GM03348 (cell line): ENCODE results near the gene TEX38.
"Not testable (repeated sequence)": the region's sequence is repeated elsewhere in the genome, so short reads cannot be mapped to it uniquely, and the experiment has no call there.

Experiments
- DNase-seq: peaks from one replicate; pipeline ENCODE4 v3.0.0; 2012; ENCODE audit warnings: low spot score

The TEX38 gene

DNA sequence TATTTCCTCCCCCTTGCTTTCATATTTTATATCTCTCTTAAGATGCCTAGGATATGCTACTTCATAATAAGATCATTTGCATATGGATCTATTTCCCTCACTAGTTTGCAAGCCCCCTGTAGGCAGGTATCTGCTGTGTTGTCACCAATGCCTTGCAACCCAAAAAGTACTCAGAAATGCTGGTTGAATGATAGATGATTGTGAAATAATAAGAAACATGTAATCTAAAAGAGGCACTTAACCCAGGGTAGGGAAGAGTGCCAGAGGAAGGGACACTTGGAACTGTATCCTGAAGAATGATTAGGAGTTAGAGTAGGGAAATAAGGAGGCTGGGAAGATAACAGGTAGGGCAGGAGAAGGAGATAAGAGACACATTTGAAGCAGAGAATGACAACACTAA is 15.8 kb upstream of the TEX38 start:
- no peak for DNase-seq

GRCh38 chr1:46656643-46657042 is 15.0 kb upstream of the TEX38 start:
- DNase-seq = no peak

DNA sequence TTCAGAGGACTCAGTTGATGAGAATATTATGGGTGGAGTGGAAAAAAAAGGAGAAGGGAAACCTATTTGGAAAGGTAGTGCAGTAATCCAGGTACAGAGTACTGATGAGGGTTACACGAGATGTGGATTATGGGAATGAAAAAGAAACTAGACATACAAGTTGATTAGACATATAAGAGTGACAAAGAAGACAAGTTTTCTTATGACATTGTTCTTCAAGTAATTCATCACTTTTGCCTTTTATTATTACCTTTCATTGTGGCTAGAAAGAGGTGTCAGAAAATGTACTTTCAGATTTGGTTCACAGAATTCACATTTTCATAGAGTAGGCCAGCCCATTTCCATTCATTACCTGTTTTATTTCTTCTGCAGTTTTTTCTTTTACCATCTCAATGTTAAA is 13.9 kb upstream of the TEX38 start:
- no peak for DNase-seq

- DNase-seq = no peak
Measured at GRCh38 chr1:46659307-46659870, 12.3 kb upstream of the TEX38 start.

DNA sequence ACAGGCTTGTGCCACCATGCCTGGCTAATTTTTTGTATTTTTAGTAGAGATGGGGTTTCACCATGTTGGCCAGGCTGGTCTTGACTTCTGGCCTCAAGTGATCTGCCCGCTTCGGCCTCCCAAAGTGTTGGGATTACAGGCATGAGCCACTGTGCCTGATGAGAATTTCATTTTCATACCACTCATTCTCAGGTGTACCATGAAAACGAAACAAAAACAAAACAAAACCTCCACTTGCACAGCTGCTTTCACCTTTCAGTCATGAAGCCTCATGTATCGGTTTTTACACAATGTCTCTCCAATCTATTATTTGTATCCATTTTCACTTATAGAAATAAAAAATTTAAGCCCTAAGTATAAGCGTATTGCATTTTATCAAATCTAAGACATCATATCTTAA is 11.5 kb upstream of the TEX38 start:
- DNase-seq = not testable (repeated sequence)

- not testable (repeated sequence) for DNase-seq
Measured at GRCh38 chr1:46662919-46663318, 8.7 kb upstream of the TEX38 start.

GRCh38 chr1:46665983-46666382 is 5.7 kb upstream of the TEX38 start:
- no peak for DNase-seq

DNA sequence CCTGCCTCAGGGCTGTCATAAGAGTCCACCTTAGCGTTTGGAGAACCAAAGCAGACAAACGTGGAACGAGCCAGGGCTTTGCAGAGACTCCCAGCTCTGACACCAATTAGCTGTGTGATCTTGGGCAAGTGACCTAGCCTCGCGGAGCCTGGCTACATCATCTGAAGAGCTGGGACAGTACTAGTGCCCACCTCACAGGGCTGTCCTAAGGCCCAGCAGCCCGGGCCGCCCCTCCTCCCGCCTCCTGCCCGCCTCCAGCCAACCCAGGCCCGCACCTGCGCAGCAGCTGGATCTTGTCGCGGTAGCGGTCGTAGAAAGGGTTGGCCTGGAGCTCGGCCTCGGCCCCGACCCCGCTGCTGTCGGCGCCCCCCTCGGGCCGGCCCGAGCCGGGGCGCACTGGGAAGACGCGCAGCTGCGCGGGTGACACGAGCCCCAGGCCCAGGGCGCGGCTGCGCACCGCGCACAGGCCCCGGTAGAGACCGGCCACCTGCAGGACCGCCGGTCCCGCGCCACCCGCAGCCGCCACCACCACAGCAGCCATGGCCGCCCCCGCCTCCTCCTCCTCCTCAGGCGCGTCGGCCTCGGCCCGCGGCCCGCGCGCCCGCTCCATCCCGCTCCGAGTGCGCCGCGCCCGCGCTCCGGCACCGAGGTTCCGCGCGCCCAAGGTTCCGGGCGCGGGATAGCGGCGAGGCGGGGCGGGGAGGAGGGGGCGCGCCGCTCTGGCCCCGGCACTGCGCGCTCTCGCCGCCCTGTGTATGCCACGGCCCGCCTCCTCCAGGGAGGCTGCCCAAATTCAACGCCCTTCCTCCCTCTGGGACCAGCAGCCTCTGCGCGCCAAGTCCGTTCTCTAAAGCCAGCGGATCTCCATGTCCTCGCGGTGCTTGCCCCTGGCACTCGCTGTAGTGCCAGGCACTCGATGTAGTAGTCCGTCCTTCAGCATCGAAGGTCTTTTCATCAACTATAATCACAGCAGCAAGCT is 3.6 kb upstream of the TEX38 start, which contains the start of gene ATPAF1:
ATPAF1 (minus strand) TSS at position 583 of the 979 bp plus-strand sequence; CDS start at position 541, 42 bp downstream.
- DNase-seq = peak; percentile 94

- no peak for DNase-seq
Measured at GRCh38 chr1:46670134-46670533, 1.5 kb upstream of the TEX38 start.

DNA sequence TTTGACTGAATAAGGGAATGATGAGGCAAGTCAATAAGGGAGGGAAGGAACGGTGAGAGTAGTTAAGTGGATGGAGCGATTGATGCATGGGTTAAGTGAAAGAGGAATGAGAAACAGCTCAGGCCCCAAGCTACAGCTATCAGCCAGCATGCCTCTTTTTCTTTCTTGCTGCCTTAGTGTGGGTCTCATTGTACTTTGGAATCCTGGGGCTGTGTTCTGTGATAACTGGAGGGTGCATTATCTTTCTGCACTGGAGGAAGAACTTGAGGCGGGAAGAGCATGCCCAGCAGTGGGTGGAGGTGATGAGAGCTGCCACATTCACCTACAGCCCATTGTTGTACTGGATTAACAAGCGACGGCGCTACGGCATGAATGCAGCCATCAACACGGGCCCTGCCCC is 1.0 kb downstream of the TEX38 start:
- no peak for DNase-seq

DNA sequence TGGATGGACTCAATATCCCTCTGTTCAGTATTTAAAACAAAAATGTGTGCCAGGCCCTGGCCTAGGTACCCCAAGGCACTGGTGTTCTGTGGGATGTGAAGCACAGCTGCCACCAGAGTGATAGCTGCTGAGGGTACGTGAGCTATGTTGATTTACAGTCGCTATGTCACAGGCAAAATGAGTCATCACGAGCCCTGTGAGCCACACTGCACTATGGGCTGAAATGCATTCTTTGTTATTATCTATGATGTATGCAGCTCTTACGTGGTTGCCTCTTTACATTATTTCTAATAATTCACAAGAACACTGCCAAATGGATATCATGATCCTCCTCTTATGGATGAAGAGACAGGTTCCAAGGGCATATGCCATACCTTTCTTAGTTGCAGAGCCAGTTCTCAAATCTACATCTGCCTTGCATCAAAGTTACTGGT is 2.1 kb downstream of the TEX38 start:
- no peak for DNase-seq

DNA sequence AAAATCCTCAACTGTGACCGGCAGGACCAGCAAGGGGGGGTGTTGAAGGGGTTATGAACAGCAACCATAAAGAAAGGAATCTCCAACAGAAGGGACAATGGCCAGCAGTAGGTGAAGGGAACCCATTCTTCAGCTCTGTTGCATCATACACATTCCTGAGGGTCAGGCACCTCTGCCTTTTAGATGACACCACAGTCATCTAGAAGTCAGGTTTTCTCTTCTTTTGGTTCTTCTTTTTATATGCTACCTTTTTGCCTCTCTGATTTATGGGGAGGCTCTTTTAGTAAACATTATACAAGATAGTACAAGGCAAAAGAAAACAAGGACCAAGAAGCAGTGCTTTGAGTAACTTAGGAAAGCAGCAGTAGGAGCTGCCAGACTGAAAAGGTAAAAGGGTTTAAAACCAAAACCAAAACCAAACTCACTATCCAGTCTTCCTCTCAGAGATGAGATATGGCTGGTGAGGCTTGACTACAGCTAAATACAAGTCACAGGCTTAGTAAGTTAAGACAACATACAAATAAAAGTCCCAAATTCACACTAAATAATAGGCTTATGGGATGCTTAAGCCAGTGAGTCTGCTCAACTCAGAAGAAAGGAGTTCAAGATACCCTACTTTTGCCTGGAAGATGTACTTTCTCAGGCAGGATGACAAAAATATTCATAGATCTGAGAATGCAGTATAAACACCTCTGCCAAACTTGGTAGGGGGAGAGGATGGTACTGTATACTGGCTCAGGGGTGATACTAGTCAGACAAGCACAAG is 4.1 kb downstream of the TEX38 start:
- DNase-seq = no peak

DNA sequence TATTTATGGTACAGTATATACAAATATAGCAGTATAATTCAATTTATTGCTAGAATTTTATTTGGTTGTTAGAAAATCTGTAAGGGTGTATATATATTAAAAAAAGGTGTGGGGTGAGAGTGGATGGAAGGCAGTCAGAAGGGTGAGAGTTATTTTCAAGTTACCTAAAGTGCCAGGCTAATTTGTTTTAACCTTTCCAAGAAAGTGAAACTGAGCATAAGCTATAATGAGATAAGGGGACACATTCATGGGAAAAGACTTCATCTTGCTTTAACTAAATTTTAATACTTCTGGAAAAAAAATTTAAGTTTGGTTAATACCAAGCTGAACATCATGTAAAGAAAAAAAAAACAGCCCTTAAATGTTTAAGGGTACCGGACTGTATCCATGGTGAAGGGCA is 4.9 kb downstream of the TEX38 start:
- no peak for DNase-seq

GRCh38 chr1:46677339-46677738 is 5.7 kb downstream of the TEX38 start:
- no peak for DNase-seq

GRCh38 chr1:46679789-46680573 is 8.3 kb downstream of the TEX38 start:
- no peak for DNase-seq

- no peak for DNase-seq
Measured at GRCh38 chr1:46681333-46682034, 9.8 kb downstream of the TEX38 start.

DNA sequence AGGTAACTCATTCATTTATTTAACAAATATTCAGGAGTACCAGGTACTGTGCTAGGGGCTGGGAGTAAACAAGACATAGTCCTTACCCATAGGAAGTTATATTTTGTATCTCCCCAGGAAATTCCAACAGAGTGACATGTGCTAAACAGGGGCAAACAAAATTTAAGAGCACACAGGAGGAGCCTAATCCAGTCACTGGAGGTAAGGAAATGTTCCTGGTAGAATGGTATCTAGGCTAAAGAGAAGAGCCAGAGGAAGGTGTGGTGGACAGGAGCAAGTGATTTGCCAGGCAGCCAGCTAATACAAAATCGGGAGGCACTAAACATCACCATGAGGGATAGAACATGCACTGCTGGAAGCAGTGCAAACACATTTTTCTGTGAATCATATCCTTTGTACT is 10.4 kb downstream of the TEX38 start:
- no peak for DNase-seq

- no peak for DNase-seq
Measured at GRCh38 chr1:46684670-46685069, 13.0 kb downstream of the TEX38 start.

- no peak for DNase-seq
Measured at GRCh38 chr1:46686255-46686654, 14.6 kb downstream of the TEX38 start.

- DNase-seq = peak; percentile 30
Measured at GRCh38 chr1:46687093-46687659, 15.5 kb downstream of the TEX38 start.
